ENCODE measurements around the gene CRISPLD2.

DNA sequence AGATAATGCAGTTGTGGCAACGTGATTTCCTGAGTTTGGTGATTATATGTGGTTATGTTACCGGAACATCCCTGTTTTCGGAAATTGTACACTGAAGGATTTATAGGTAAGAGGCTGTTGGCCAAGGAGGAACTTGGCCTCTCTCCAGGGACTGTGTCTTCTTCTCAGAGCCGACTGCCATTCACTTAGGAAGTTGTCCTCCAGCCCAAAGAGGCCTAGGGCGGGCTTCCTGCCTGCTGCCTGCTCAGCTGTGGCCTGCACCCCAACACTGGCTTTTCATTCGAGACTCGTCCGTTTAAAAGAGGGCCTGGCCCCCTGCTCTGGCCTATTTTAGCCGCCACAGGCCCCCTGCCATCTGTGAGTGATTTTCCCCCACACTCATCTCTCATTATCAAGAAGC lies 127.2 kb downstream of the CRISPLD2 start:
- TF ChIP-seq EP300 (conservative IDR thresholded peaks at IDR 0.05; ENCODE audit: poor library complexity, severe bottlenecking) (no peak), CTCF (IDR thresholded peaks at IDR 0.05; ENCODE audit: poor library complexity, severe bottlenecking) (no peak), RAD21 (conservative IDR thresholded peaks at IDR 0.05) (no peak), POLR2AphosphoS5 (IDR thresholded peaks at IDR 0.05) (no peak), MXI1 (conservative IDR thresholded peaks at IDR 0.05; ENCODE audit: poor library complexity, severe bottlenecking) (no peak), TAF1 (IDR thresholded peaks at IDR 0.05; ENCODE audit: low read depth) (no peak)
